ENCODE measurements around the gene SNCAIP. TPM values are rescaled to one million over a fixed set of nuclear protein-coding genes. Genes with fewer than 3 reads are reported as not detected.
"Not testable (repeated sequence)": the region's sequence is repeated elsewhere in the genome, so short reads cannot be mapped to it uniquely, and the experiment has no call there.

Gene SNCAIP
- total RNA-seq, 1 donor from 2014 or later, result 3.3 TPM

- no peak for DNase-seq (ENCODE audit: low spot score)
Observed at GRCh38 chr5:122464191-122464590, 152.2 kb downstream of the SNCAIP start.

GRCh38 chr5:122465031-122465577 lies 153.1 kb downstream of the SNCAIP start:
- DNase-seq (ENCODE audit: low spot score), result no peak

- DNase-seq (ENCODE audit: low spot score), result no peak
Observed at GRCh38 chr5:122465994-122466393, 154.0 kb downstream of the SNCAIP start.

- DNase-seq (ENCODE audit: low spot score), result no peak
Observed at GRCh38 chr5:122468351-122469116, 156.5 kb downstream of the SNCAIP start.

GRCh38 chr5:122469384-122469919 lies 157.4 kb downstream of the SNCAIP start:
- no peak for DNase-seq (ENCODE audit: low spot score)

- DNase-seq (ENCODE audit: low spot score), result no peak
Observed at GRCh38 chr5:122470365-122470764, 158.3 kb downstream of the SNCAIP start.

GRCh38 chr5:122471031-122471751 lies 159.2 kb downstream of the SNCAIP start:
- no peak for DNase-seq (ENCODE audit: low spot score)

- DNase-seq (ENCODE audit: low spot score), result no peak
Observed at GRCh38 chr5:122471752-122472061, 159.7 kb downstream of the SNCAIP start.

GRCh38 chr5:122473138-122473843 lies 161.3 kb downstream of the SNCAIP start:
- no peak for DNase-seq (ENCODE audit: low spot score)

GRCh38 chr5:122473941-122474340 lies 161.9 kb downstream of the SNCAIP start:
- no peak for DNase-seq (ENCODE audit: low spot score)

- no peak for DNase-seq (ENCODE audit: low spot score)
Observed at GRCh38 chr5:122478741-122479442, 166.9 kb downstream of the SNCAIP start.

- no peak for DNase-seq (ENCODE audit: low spot score)
Observed at GRCh38 chr5:122480146-122480545, 168.1 kb downstream of the SNCAIP start.

- no peak for DNase-seq (ENCODE audit: low spot score)
Observed at GRCh38 chr5:122484103-122484502, 172.1 kb downstream of the SNCAIP start.

- no peak for DNase-seq (ENCODE audit: low spot score)
Observed at GRCh38 chr5:122485226-122485625, 173.2 kb downstream of the SNCAIP start.

GRCh38 chr5:122486616-122487015 lies 174.6 kb downstream of the SNCAIP start:
- not testable (repeated sequence) for DNase-seq (ENCODE audit: low spot score)

GRCh38 chr5:122490718-122491117 lies 178.7 kb downstream of the SNCAIP start:
- no peak for DNase-seq (ENCODE audit: low spot score)

GRCh38 chr5:122492675-122493074 lies 180.6 kb downstream of the SNCAIP start:
- DNase-seq (ENCODE audit: low spot score), result no peak

GRCh38 chr5:122493091-122494021 lies 181.3 kb downstream of the SNCAIP start:
- DNase-seq (ENCODE audit: low spot score), result peak; percentile 48

- no peak for DNase-seq (ENCODE audit: low spot score)
Observed at GRCh38 chr5:122494109-122494508, 182.1 kb downstream of the SNCAIP start.

GRCh38 chr5:122498163-122498562 lies 186.1 kb downstream of the SNCAIP start:
- DNase-seq (ENCODE audit: low spot score), result no peak

Measured in ureter (tissue), 1 donor.